Measurements from ENCODE around the gene MYO18A. TPM values are rescaled to one million over a fixed set of nuclear protein-coding genes. Genes with fewer than 3 reads are reported as not detected.

MYO18A gene
- total RNA-seq, 1 experiment from 2014 or later: 13.3 TPM

DNA sequence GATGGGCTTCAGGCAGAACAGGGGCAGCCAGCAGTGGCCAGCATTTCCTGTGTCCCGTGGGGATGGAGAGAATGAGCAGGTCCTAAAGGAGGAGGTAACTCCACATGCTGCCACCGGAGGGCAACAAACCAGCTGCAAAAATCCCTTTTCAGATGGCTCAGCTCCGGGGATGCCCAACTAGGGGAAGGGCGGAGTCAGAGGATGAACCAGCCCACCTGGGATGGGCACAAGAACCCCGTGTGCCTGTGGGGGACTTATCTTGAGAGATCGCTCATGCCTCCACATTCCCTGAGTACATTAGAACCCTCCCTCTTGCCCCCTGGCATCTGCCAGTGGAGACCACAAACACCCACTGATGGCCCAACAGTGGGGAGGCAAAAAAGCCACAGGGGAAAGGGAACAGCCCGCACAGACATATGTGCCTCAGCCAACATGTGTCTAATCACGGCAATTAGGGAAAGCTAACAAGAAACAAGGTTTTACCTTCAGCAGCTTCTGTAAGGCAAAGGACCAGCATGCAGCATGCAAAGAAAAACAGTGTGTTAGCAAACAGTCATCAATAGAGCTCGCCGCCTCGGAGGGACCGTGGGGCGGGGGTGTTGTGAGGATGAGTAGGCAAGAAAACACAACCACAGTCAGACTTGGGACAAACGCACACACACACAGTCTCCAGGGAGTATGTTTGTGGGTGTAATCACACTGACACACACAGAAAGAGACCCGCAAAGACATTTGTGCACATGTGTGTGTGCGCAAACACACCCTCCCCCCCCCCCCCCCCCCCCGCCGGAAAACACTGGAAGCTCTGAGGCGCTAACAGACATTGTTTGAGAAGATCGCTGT lies 64.0 kb downstream of the MYO18A start:
- DNase-seq (ENCODE audit: low read depth): peak; percentile 60
- in situ Hi-C loops (cut with HindIII; ENCODE audit: low pct_unique_long_range_greater_than_20kb, low sequenced_read_pairs): no loop called here

DNA sequence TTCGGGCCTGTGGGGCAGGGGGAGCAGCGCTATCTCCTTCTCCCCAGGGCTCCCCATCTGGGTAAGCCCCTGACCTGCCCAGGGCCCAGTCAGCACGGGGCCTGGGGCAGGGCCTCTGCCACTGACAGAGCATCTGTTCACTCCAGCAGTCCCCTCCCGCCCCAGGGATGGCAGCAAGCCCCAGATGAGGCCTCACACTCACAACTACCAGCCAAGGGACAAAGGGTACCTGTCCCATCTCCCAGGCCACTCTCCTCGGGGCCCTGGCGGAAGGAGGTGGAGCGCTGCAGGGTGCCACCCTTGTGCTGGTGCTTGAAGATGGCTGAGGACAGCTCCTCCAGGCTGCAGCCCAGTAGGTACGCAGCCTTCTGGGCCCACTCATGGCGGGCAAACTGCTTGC lies 64.8 kb downstream of the MYO18A start:
- DNase-seq (ENCODE audit: low read depth): no peak
- in situ Hi-C loops (cut with HindIII; ENCODE audit: low pct_unique_long_range_greater_than_20kb, low sequenced_read_pairs): no loop called here

DNA sequence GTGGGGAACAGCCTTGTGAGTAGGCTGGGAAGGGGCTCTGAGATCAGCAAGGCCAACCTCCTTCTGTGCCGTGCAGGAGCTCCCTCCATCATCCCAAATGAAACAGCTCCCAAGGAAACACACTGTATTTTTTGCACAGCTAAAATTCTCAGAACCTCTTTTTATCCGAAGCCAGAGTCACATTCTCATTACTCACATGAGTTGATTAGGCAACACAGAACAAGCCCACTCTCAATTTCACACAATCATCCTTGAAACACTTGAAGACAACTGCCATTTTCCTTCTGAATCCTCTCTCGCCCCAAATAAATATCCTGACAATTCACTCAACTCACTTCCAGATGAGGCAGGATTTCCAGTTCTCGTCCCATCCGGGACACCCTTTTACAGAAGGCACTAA lies 66.1 kb downstream of the MYO18A start:
- in situ Hi-C loops (cut with HindIII; ENCODE audit: low pct_unique_long_range_greater_than_20kb, low sequenced_read_pairs): no loop called here
- DNase-seq (ENCODE audit: low read depth): no peak

DNA sequence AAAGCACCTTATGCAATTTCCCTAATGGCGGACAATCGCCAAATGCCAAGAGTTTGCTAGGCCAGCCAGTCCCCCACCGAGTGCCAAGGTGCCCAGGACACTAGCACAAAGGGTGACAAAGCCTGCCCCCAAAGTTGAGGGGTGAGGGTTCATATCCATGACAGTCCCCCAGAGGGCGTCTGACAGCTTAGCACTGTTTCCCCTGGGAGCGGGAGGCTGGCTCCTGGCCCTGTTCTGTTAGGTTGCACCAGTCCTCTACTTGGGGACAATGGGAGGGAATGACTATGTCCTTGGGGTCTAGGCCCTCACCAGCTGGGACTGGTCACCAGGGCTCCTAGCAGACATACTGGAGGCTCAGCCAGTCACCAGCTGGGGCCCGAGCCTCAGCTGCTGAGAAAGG lies 66.9 kb downstream of the MYO18A start:
- DNase-seq (ENCODE audit: low read depth): no peak
- in situ Hi-C loops (cut with HindIII; ENCODE audit: low pct_unique_long_range_greater_than_20kb, low sequenced_read_pairs): no loop called here

DNA sequence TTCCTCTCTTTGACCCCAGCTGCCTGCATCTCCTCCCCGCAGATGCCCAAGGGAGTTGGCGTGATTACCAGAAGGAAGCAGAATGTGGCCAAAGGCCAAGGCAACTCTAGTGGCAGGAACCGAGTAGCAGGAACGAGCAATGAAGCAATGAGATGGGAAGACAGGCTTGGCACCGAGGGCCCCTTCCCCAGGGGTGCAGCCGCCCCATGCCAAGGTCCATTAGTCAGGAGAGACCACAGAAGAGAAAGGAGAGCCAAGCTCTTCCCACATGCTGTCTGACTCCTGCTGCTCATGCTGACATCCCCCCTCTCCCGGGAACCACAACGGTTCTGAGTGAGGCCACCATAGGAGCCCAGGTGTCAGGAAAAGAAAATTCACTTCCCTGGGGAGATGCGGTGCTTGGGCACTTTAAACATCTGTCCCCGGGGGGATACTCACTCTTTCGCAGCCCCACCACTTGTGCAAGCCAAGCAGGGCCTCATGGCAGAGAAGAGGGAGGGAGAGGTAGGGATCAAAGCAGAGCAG lies 67.4 kb downstream of the MYO18A start:
- in situ Hi-C loops (cut with HindIII; ENCODE audit: low pct_unique_long_range_greater_than_20kb, low sequenced_read_pairs): no loop called here
- no peak for DNase-seq (ENCODE audit: low read depth)

DNA sequence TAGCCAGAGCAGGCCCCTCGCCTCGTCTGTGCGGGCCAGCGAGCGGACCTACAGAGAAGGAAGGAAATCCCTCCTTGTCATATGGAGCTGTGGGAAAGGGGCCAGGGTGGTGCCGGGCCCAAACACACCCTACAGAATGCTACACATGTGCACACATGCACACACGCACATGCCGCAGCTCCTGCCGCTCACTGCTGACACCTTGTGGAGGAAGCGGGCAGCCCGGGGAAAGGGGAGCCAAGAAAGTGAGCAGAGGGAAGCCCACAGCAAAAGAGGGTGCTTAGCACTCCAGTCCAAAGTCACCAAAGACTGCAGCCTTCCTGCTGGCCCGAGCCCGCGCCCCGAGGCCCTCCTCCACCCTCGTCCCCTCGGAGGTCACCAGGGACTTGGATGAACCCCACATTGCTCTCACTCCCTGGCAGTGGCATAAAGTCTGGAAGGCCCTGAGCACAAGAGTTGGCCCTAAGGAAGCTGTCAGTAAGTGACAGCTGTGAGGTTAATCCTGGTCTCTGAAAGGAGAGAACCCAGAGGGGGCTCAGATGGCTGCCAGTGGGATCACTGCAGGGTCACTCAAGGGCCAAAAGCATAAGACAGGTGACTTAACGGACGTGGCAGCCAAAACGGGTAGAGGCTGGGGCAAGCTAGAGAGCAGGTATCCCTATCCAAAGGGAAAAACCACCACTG lies 68.2 kb downstream of the MYO18A start:
- peak; percentile 52 for DNase-seq (ENCODE audit: low read depth)
- in situ Hi-C loops (cut with HindIII; ENCODE audit: low pct_unique_long_range_greater_than_20kb, low sequenced_read_pairs): no loop called here

DNA sequence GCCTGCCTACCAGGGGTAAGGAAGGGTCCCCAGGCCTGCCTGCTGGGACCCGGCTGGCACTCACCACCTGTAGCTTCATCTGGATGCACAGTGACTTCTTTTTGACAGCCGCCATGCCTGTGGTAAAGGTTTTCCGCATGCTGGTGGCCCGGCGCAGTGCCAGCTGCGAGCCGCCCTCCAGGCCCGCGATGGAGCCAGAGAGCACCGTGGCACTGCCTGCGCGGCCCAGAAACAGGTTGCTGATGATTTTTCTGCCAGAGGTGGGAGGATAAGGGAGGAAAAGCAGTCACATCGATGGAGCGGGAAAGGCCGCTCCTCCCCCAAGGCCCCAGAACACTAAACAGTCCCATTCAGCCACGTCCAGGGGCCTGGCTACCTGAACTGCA lies 69.8 kb downstream of the MYO18A start:
- in situ Hi-C loops (cut with HindIII; ENCODE audit: low pct_unique_long_range_greater_than_20kb, low sequenced_read_pairs): no loop called here
- DNase-seq (ENCODE audit: low read depth): no peak

DNA sequence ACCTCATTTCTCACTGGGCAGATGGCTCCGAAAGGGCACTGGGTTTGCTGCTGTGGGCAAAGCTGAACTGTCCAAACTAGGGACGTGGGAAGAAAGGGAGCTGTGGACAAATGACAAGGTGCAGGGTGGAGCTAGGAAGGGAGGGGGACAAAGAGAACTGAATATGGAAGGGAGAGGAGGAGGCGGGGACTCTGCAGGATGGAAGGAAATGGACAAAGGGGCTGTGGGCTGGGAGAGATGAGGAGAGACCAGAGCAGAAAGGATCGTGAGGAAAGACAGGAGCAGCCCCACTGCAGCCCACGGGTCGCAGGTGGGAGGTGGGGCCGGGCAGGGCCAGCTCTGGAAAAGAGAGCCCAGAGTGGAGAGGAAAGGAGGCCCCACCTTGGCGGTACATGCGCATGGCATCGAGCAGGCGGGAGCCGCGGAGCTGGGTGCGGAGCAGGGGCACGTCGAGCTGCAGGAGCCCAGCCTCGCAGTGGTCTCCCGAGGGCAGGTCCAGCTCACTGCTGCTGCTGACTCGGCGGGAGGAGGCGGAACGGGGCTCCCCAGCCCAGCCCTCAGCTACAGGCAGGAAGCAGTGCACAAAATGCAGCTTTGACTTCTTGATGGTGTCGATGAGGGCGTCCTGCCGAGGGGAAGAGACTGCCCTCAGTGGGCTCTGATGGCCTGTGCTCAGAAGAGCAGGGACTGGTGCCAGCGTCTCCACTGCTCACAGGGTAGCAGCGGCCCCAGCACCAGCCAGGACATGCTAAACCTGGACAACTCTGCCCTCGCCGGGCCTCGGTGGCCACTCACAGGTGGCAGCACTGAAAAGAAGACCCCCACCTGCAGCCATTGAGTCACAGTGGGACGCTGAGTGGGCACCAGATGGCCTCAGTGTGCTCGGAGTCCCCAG lies 70.5 kb downstream of the MYO18A start:
- DNase-seq (ENCODE audit: low read depth): no peak
- in situ Hi-C loops (cut with HindIII; ENCODE audit: low pct_unique_long_range_greater_than_20kb, low sequenced_read_pairs): no loop called here

DNA sequence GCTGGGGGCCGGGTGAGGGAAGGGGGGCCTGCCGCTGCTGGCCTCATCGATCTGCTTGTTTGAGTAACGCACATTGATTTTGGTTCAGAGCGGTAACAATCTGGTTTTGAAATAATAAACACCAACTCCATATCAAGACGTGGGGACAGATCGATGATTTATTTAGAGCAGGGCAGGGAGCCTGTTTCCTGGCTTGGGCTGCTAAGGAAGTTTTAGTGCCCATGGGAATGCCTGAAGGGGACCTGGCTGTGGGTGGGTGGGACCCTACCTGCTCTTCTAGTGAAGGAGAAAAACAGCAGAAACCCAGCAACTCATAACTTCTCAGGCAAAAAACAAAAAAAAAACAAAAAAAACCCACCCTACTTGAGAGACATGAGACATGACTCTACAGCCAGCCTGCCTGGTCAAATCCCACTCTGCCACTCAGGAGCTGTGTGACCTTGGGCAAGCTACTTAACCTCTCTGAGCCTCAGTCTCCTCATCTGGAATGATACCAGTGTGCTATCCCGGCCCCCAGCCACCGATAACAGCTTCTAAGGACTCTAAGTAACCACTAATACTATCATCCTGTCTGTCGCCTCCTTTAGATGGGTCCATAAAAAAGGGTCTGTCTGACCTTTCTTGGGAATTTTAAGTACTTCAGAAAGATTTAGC lies 71.2 kb downstream of the MYO18A start:
- in situ Hi-C loops (cut with HindIII; ENCODE audit: low pct_unique_long_range_greater_than_20kb, low sequenced_read_pairs): no loop called here
- no peak for DNase-seq (ENCODE audit: low read depth)

DNA sequence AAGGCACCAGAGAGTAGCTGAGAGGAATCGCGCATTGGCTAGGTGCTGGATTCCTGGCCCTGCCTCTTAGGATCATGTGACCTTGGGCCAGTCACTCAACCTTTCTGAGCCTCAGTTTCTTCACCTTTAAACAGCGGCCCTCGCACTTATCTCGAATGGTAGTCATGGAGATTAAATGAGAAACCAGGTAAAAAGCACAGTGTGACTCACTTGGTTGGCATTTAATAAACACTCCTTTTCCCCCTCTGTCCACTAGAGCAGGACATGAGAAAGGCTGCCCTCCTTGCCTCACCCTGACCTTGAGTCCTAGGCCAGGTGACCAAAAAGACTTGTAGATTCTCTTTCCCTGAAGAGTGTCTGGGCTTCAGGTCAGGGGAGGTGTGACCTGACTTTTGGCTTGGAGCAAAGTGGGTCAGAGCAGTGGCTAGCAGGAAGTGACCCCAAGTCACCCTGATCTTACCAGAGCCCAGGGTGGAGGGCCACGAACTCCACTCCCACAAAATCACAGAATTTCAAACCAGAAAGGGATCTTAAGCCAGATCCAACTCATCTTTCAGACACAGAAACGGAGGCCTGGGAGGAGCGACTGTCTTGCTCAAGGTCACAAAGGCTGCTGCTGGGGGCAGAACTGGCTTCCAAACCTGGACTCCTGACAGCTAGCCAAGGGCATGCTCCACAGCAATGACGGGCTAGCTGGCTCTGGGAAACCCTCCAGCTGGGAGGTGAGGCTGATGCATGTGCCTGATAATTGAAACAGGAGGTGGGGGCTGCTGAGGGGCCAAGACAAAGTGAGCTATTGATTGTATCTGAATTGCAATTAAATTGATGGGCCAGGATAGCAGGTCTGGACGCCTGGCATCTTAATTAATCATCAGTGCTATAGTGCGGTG lies 72.0 kb downstream of the MYO18A start:
- peak; percentile 87 for DNase-seq (ENCODE audit: low read depth)
- in situ Hi-C loops (cut with HindIII; ENCODE audit: low pct_unique_long_range_greater_than_20kb, low sequenced_read_pairs): no loop called here

DNA sequence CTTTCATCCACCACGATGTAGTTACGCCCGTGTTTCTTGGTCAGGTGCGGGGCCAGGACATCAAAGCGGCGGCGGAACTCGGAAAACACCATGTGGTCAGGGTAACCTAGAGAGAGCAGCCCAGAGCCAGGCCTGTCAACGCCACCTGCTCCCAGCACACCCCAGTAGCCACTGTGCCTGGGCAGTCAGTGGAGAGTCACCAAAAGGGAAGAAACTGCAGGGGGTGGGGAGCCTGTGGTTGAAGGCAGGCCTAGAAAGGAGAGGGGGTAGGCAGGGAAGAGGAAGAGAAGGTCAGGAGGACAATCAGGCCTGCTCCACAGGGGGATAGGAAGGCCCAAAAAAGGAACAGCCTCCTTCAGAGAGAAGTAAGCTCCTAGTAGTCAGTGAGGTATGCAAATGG lies 73.1 kb downstream of the MYO18A start:
- no peak for DNase-seq (ENCODE audit: low read depth)
- in situ Hi-C loops (cut with HindIII; ENCODE audit: low pct_unique_long_range_greater_than_20kb, low sequenced_read_pairs): no loop called here

DNA sequence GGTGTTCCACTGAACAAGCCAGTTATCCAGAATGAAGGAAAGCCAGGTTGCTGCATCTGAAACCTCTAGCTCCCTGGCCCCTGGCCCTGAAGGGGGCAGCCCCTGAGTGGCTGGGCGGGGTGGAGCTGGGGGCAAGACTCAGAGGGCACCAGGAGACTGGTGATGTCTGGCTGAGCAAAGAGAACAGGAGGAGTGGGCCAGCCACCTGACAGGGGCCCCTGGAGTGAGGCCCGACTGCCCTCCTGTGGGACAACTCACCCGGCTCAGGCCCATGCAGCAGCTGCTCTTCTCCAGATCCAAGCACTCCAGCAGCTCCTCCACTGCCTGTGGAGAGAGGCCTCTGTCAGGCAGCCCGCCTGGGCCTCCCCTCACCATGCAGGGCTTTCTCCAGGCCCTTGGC lies 76.9 kb downstream of the MYO18A start:
- DNase-seq (ENCODE audit: low read depth): no peak
- in situ Hi-C loops (cut with HindIII; ENCODE audit: low pct_unique_long_range_greater_than_20kb, low sequenced_read_pairs): no loop called here

DNA sequence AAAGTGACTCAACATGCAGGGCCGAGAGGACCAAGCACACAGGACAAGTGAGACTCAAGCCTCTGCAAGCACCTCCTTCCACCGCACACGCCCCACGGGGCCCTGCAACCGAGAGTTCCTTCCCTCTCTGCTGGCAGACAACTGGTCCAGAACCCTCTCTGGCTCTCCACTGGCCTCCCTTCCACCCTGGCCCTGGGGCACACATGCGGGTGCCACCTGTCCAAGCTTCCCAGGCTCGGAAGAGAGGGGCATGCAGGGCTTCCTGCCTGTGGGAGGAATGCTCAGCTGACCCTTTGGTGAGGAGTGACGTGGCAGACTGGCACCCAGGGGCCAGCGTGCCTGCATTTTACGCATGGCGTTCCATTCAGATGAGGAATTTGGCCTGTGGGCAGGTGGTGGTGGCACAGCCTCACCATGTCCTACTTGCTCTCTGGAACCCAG lies 77.4 kb downstream of the MYO18A start:
- in situ Hi-C loops (cut with HindIII; ENCODE audit: low pct_unique_long_range_greater_than_20kb, low sequenced_read_pairs): no loop called here
- no peak for DNase-seq (ENCODE audit: low read depth)

DNA sequence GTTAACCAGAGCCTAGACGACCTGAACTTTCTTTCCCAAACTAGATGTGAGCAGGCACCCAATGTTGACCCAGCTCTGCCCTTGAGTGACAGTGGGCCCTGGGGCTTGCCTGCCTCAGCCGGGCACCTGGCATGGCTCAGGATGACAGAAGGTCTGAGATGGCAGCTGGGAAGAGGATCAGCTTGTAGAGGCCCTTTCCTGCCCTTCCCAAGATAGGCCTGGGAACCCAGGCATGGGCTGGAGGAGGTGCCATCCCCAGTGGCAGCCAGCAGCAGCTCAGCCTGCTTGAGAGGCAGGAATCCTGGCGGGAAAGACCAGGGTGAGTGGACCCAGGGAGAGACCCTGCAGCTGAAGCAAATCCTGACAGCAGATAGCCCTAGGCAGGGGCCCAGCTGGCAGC lies 78.2 kb downstream of the MYO18A start:
- no peak for DNase-seq (ENCODE audit: low read depth)
- in situ Hi-C loops (cut with HindIII; ENCODE audit: low pct_unique_long_range_greater_than_20kb, low sequenced_read_pairs): no loop called here

DNA sequence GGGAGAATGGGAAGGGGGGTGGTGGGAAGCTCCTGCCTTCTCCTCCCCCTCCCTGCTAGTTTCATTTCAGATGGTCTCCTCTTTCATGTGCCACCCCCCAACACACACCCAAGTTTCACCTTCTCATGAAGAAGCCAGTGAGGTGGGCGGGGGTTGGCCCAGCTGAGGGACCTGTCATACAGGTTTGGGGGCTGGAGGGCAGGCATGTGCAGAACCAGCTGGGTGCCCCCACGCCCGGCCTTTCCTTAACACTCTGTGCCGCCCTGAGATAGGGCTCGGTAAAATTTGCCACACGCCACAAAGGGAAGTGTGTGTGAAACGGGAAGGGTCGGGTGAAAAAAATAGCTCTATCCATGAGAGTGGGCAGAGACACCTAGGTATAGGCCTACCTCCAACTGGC lies 79.9 kb downstream of the MYO18A start:
- in situ Hi-C loops (cut with HindIII; ENCODE audit: low pct_unique_long_range_greater_than_20kb, low sequenced_read_pairs): no loop called here

DNA sequence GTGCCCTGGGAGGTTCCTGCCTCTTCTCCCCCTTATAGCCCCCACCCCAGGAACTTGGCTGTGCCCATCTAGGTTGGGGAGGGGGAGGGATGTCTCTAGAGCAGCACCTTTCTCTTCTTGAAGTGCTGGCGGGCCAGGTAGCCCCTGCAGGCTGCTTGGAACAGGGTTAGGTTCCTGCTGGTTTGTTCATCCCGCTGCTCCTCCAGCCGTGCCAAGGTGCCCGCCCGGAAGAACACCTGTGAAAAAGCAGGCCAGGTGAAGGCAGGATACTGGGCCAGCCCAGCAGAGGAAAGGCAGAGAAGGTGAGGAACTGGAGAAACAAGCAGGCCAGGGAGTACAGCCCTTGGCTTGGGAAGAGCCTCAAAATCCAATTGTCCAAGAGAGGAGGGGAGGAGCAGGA lies 80.7 kb downstream of the MYO18A start:
- in situ Hi-C loops (cut with HindIII; ENCODE audit: low pct_unique_long_range_greater_than_20kb, low sequenced_read_pairs): no loop called here

More for the DNA sequence above, 79.9 kb downstream of the MYO18A start:
- DNase-seq (ENCODE audit: low read depth): no peak

DNA sequence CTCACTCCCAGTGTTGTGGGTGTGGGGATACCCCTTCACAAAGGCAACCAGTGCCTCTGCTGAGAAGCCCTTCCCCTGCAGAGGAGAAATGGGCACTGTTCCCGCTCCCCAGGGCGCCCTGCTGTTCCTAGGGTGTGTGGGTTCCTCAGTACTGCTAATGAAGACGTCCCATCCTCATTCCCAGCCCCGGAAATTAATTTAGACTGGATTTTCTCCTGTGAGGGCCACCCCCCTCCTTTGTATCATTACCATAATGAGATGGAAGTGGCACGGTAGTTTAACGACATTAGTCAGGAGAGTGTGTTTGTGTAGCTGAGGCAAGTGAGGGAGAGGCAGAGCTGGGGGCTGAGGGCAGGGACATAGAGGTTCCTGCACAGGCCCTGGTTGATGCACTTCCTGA lies 84.1 kb downstream of the MYO18A start:
- in situ Hi-C loops (cut with HindIII; ENCODE audit: low pct_unique_long_range_greater_than_20kb, low sequenced_read_pairs): no loop called here
- no peak for DNase-seq (ENCODE audit: low read depth)

More for the DNA sequence above, 80.7 kb downstream of the MYO18A start:
- no peak for DNase-seq (ENCODE audit: low read depth)

Measured in Caki2 (cell line).